Skin epidermis (tissue), 12 donors: Measurements from ENCODE around the gene GLRX3.
A peak's percentile ranks its signal among the peaks of the same experiment; 100 is the strongest.

Experiments
- H3K27ac ChIP-seq, 21 experiments: fragments of 200-600 bp; sonication (generic) in 11 of 21; one replicate each; pipeline ENCODE4 v1.5.0; 2020; ENCODE audit warnings: mild to moderate bottlenecking in 3 of 21, inconsistent platforms in 2 of 21, moderate library complexity in 2 of 21
- H3K4me3 ChIP-seq, 7 experiments: fragments of 200-600 bp; sonication (generic) in 2 of 7; one replicate each; pipeline ENCODE4 v1.5.0; 2020; ENCODE audit warnings: inconsistent platforms in 2 of 7, mild to moderate bottlenecking in 2 of 7, moderate library complexity in 1 of 7

Gene GLRX3

GRCh38 chr10:130180416-130180815 is 44.2 kb downstream of the GLRX3 start:
- H3K4me3 ChIP-seq: no peak overlapping the region
- no peak overlapping the region for H3K27ac ChIP-seq

GRCh38 chr10:130181858-130182257 is 45.7 kb downstream of the GLRX3 start:
- H3K27ac ChIP-seq: no peak overlapping the region
- no peak overlapping the region for H3K4me3 ChIP-seq

- Histone ChIP-seq H3K27ac (no peak overlapping the region), H3K4me3 (no peak overlapping the region)
Observed at GRCh38 chr10:130185591-130185990, 49.4 kb downstream of the GLRX3 start.

- H3K27ac ChIP-seq: no peak overlapping the region
- H3K4me3 ChIP-seq: no peak overlapping the region
Observed at GRCh38 chr10:130188195-130189175, 52.3 kb downstream of the GLRX3 start.

- peak overlapping the region in 1 of 21 experiments; percentile 60 for H3K27ac ChIP-seq
- H3K4me3 ChIP-seq: no peak overlapping the region
Observed at GRCh38 chr10:130189608-130190054, 53.4 kb downstream of the GLRX3 start.

- Histone ChIP-seq H3K4me3 (peak overlapping the region; percentile 41 to 72 (median 55)), H3K27ac (peak overlapping the region in 12 of 21 experiments; percentile 5 to 72 (median 45))
Observed at GRCh38 chr10:130190055-130190736, 54.0 kb downstream of the GLRX3 start.

GRCh38 chr10:130190737-130191115 is 54.5 kb downstream of the GLRX3 start:
- peak overlapping the region; percentile 41 to 72 (median 55) for H3K4me3 ChIP-seq
- H3K27ac ChIP-seq: peak overlapping the region in 10 of 21 experiments; percentile 8 to 72 (median 52)

GRCh38 chr10:130191380-130191779 is 55.2 kb downstream of the GLRX3 start:
- no peak overlapping the region for H3K4me3 ChIP-seq
- H3K27ac ChIP-seq: peak overlapping the region in 1 of 21 experiments; percentile 58

GRCh38 chr10:130192276-130192848 is 56.2 kb downstream of the GLRX3 start:
- H3K4me3 ChIP-seq: no peak overlapping the region
- no peak overlapping the region for H3K27ac ChIP-seq

- Histone ChIP-seq H3K4me3 (no peak overlapping the region), H3K27ac (no peak overlapping the region)
Observed at GRCh38 chr10:130193033-130193432, 56.8 kb downstream of the GLRX3 start.

GRCh38 chr10:130193493-130194193 is 57.5 kb downstream of the GLRX3 start:
- Histone ChIP-seq H3K4me3 (no peak overlapping the region), H3K27ac (no peak overlapping the region)

- H3K4me3 ChIP-seq: no peak overlapping the region
Observed at GRCh38 chr10:130194194-130194990, 58.2 kb downstream of the GLRX3 start.

GRCh38 chr10:130194991-130195645 is 58.9 kb downstream of the GLRX3 start:
- Histone ChIP-seq H3K4me3 (no peak overlapping the region), H3K27ac (no peak overlapping the region)

More at GRCh38 chr10:130194194-130194990, 58.2 kb downstream of the GLRX3 start:
- H3K27ac ChIP-seq: no peak overlapping the region

GRCh38 chr10:130195746-130196294 is 59.6 kb downstream of the GLRX3 start:
- no peak overlapping the region for H3K4me3 ChIP-seq

GRCh38 chr10:130196511-130197487 is 60.6 kb downstream of the GLRX3 start:
- Histone ChIP-seq H3K27ac (no peak overlapping the region), H3K4me3 (no peak overlapping the region)

More at GRCh38 chr10:130195746-130196294, 59.6 kb downstream of the GLRX3 start:
- no peak overlapping the region for H3K27ac ChIP-seq

GRCh38 chr10:130198651-130199050 is 62.5 kb downstream of the GLRX3 start:
- Histone ChIP-seq H3K4me3 (no peak overlapping the region), H3K27ac (no peak overlapping the region)
